Adrenal gland (tissue), 12 donors: ENCODE measurements around the gene SMURF1. TPM values are rescaled to one million over a fixed set of nuclear protein-coding genes. Genes with fewer than 3 reads are reported as not detected.
"Not testable (repeated sequence)": the region's sequence is repeated elsewhere in the genome, so short reads cannot be mapped to it uniquely, and the experiment has no call there.

Source experiments
- DNase-seq, 7 donors: peaks; one replicate each; pipeline ENCODE4 v3.0.0-alpha.2; 2019 to 2020
- H3K27ac ChIP-seq, 5 donors: fragments of 200-600 bp; sonication (generic) in 4 of 5; 1 replicate in 3 of 5; 2 replicates in 2 of 5; pipeline versions ENCODE4 v1.5.1 to v1.8.0; 2016 to 2020; ENCODE audit warnings: mild to moderate bottlenecking in 1 of 5
- H3K27me3 ChIP-seq: fragments of 200-600 bp; 2 replicates; pipeline ENCODE4 v1.8.0; 2021
- H3K36me3 ChIP-seq, 2 donors: fragments of 200-600 bp; replicated peaks in 1 of 2; 1 replicate in 1 of 2; 2 replicates in 1 of 2; pipeline versions ENCODE4 v1.5.1 to v1.8.0; 2018 to 2022
- H3K4me1 ChIP-seq, 2 donors: fragments of 200-600 bp; replicated peaks in 1 of 2; 1 replicate in 1 of 2; 2 replicates in 1 of 2; pipeline versions ENCODE4 v1.5.1 to v1.8.0; 2018 to 2021
- H3K4me3 ChIP-seq, 4 donors: fragments of 200-600 bp; sonication (generic) in 3 of 4; one replicate each; pipeline ENCODE4 v1.5.1; 2016 to 2018
- H3K9me3 ChIP-seq, 3 donors: fragments of 200-600 bp; sonication (generic) in 1 of 3; replicated peaks in 1 of 3; 1 replicate in 2 of 3; 2 replicates in 1 of 3; pipeline versions ENCODE4 v1.5.1 to v1.8.0; 2016 to 2021
- CTCF ChIP-seq, 6 experiments: fragments of 450-650 bp in 4 of 6; fragments of 200-600 bp in 2 of 6; sonication (generic) in 1 of 6; IDR thresholded peaks; 1 replicate in 5 of 6; 2 replicates in 1 of 6; pipeline versions ENCODE4 v1.5.1 to v1.8.0; 2016 to 2021; ENCODE audit warnings: antibody characterized with exemption in 6 of 6, mild to moderate bottlenecking in 2 of 6, moderate library complexity in 1 of 6
- POLR2A ChIP-seq, 2 donors: fragments of 450-650 bp; IDR thresholded peaks; one replicate each; pipeline ENCODE4 v1.6.1; 2017; ENCODE audit warnings: antibody characterized with exemption in 2 of 2, mild to moderate bottlenecking in 2 of 2, moderate library complexity in 1 of 2
- WGBS, 4 donors: extraction: QIAGEN DNeasy Blood & Tissue Kit in 2 of 4; methylation state at CpG; one replicate each; pipeline versions ENCODE4 v1.1.5 to v1.1.7; 2013 to 2017; 5-methylcytosine and 5-hydroxymethylcytosine counted together
- intact Hi-C, 2 donors: fragments of 100-400 bp; cut with DNase I; formaldehyde crosslinking; loops; one replicate each; pipeline versions ENCODE4 v1.14.1 to v1.15.0; 2022 to 2023
- polyA plus RNA-seq, 3 donors: library from polyadenylated mRNA; stranded (reverse); fragments of 200-250 nt in 2 of 3; fragments of 350-450 nt in 1 of 3; fragmentation: Illumina TruSeq in 1 of 3; extraction: RNeasy Lipid Tissue Mini Kit (QIAGEN cat#74804) in 1 of 3; gene quantifications; one replicate each; pipeline ENCODE4 v1.2.3, GENCODE V29; 2013 to 2014
- total RNA-seq, 9 donors: library from RNA; depleted of rRNA in 4 of 9; stranded (reverse); fragments of >200 nt in 4 of 9; fragments of 120-200 nt in 1 of 9; fragmentation: NEBNext Ultra II Directional in 1 of 9; extraction: Animal tissue kit (Norgen Biotek cat#: 25700) in 1 of 9; gene quantifications; one replicate each; pipeline versions ENCODE4 v1.1.0 to v1.2.4, GENCODE V29; 2013 to 2023
- donor health status: healthy with polysubstance abuse.
- donor health status: Bipolar disorder and iron deficiency.
- donor health status: DM: yes; HTN: yes; CAD: no.
- donor health status: DM: no; HTN: no; CAD: no.
- donor health status: DM: no; HTN: no; CAD: no.
- donor health status: DM: yes; HTN: yes; CAD: no.

SMURF1 gene
- total and polyA plus RNA-seq, 12 donors: 8.9 to 40.3 (median 22.3) TPM

GRCh38 chr7:99170065-99170729 is 26.3 kb upstream of the SMURF1 start:
- 87 to 90% (median 88%) methylated on average over 6 of the region's 6 CpGs for WGBS, 4 donors
- TF ChIP-seq POLR2A (IDR thresholded peaks at IDR 0.05): no peak
- no peak for TF ChIP-seq CTCF (IDR thresholded peaks at IDR 0.05)
- Histone ChIP-seq H3K27me3 (no peaks in the 10 kb centered on the region), H3K36me3 (no peaks in the 10 kb centered on the region), H3K9me3 (no peaks in the 10 kb centered on the region), H3K27ac (no peak overlapping the region), H3K4me3 (no peak overlapping the region), H3K4me1 (no peaks in the 10 kb centered on the region)
- intact Hi-C loops: loop anchor here in 1 of 2 donors (10.0 kb wide), 1 partner anchor 125 kb away; no protein-coding TSS in a partner anchor
- DNase-seq: no peak

GRCh38 chr7:99167072-99167471 is 23.2 kb upstream of the SMURF1 start:
- H3K27me3 ChIP-seq: no peaks in the 10 kb centered on the region
- H3K27ac ChIP-seq: no peak overlapping the region
- intact Hi-C loops: no loop called here
- DNase-seq: no peak
- H3K4me3 ChIP-seq: no peak overlapping the region
- 80 to 87% (median 84%) methylated on average over 5 to 8 of the region's 8 CpGs for WGBS, 4 donors
- H3K9me3 ChIP-seq: no peaks in the 10 kb centered on the region
- no peaks in the 10 kb centered on the region for H3K4me1 ChIP-seq
- TF ChIP-seq POLR2A (IDR thresholded peaks at IDR 0.05) (no peak), CTCF (IDR thresholded peaks at IDR 0.05) (no peak)
- H3K36me3 ChIP-seq: no peaks in the 10 kb centered on the region

- no peaks in the 10 kb centered on the region for H3K4me1 ChIP-seq
- no peak overlapping the region for H3K4me3 ChIP-seq
- no peaks in the 10 kb centered on the region for H3K27me3 ChIP-seq
- DNase-seq: no peak
- H3K27ac ChIP-seq: no peak overlapping the region
- no peaks in the 10 kb centered on the region for H3K36me3 ChIP-seq
- TF ChIP-seq CTCF (IDR thresholded peaks at IDR 0.05): no peak
- TF ChIP-seq POLR2A (IDR thresholded peaks at IDR 0.05): no peak
- 74 to 86% (median 82%) methylated on average over 3 of the region's 3 CpGs for WGBS, 4 donors
- H3K9me3 ChIP-seq: no peaks in the 10 kb centered on the region
- intact Hi-C loops: no loop called here
These were observed 21.9 kb upstream of the SMURF1 start for GRCh38 chr7:99165816-99166215.

GRCh38 chr7:99163669-99164068 is 19.8 kb upstream of the SMURF1 start:
- intact Hi-C loops: not testable (repeated sequence)

GRCh38 chr7:99156649-99157048 is 12.7 kb upstream of the SMURF1 start:
- Histone ChIP-seq H3K27ac (no peak overlapping the region), H3K4me1 (peaks cover 0 to 4% of the 10 kb centered on the region in 2 donors), H3K27me3 (no peaks in the 10 kb centered on the region), H3K4me3 (no peak overlapping the region), H3K9me3 (no peaks in the 10 kb centered on the region), H3K36me3 (no peaks in the 10 kb centered on the region)
- intact Hi-C loops: no loop called here
- no peak for TF ChIP-seq POLR2A (IDR thresholded peaks at IDR 0.05)
- TF ChIP-seq CTCF (IDR thresholded peaks at IDR 0.05): no peak
- no peak for DNase-seq

More at GRCh38 chr7:99163669-99164068, 19.8 kb upstream of the SMURF1 start:
- not testable (repeated sequence) for DNase-seq, H3K36me3 ChIP-seq, H3K9me3 ChIP-seq, H3K27me3 ChIP-seq, H3K27ac ChIP-seq, H3K4me3 ChIP-seq, H3K4me1 ChIP-seq
- WGBS, 4 donors: 76 to 82% (median 79%) methylated on average over 4 of the region's 4 CpGs
